Measurements from ENCODE around the gene PAWR.
"Not testable (repeated sequence)": the region's sequence is repeated elsewhere in the genome, so short reads cannot be mapped to it uniquely, and the experiment has no call there.

Gene PAWR

DNA sequence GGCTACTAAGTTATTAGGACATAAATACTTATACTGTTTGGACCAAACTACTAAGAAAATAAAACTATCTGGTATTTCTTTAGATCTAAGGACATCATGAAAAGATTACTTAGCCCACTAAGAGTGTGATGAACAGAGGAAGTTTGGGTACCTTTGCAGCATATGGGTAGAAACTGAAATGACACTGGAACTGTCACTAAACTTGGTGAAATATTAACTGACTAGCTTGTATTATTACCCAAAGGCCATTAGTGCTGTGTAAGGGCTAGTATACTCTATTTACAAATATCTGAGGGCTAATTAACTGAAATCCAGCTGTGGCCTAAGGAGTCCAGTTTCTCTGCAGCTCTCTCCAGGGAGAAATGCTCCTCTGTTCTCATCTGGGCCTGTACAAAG, 45.5 kb downstream of the PAWR start:
- DNase-seq = no peak

DNA sequence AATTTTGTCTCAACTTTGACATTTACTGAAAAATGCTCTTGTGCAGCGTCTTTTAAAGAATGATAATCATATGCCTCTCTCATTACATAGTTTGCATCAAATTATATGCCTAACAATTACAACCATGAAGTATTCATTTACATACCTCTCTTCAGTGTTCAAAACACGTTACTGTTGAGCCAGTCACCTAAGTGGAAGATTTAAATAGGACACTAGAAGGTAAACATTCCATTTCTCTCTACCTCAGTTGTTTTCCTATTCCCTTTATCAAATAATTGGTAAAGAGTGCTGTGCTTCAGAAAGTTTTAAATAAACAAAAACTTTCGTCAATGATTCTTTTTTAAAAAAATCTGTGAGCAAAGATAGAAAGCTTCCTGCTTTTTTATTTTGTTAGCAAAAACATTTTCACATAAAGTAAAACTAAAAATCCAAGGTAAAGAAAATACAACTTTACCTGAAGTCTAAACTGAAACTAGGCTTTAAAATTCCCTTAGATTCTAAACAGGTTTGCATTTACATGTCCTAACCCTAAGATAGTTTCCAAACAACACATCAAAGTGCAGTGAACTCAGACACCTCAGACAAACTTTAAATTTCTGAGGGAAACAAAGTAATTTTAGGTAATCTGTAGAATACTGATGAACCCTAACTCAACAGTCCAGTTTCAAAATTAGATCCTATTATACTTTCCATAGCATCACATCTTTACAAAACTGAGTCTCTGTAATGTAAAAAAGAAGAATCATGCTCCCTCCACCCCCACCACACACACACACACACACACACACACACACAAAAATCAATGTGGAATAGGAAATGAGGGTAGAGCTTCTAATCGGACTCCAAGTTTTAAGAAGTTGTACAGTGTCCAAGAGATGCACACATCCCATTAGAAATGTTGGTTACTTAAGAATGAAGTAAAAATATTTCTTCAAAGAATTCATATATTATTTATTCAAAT, 46.2 kb downstream of the PAWR start:
- DNase-seq = no peak

DNA sequence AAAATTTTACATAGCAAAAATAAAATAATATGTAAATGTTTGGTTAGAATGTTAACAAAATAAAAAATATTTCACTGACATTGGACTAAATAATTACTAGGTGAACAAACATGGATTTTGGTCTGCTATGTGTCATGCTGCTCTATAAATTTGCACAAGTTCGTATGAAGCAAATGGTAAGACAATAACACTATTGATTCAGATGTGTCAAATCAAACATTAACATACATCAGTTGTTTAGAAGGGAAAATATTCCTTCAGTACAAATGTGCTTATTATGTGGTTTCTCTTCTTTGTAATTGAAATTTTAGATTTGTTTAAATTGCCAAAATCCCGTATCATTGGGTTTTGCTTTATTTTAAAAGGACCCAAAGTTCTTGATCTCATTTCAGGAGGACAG, 46.9 kb downstream of the PAWR start:
- DNase-seq = no peak

DNA sequence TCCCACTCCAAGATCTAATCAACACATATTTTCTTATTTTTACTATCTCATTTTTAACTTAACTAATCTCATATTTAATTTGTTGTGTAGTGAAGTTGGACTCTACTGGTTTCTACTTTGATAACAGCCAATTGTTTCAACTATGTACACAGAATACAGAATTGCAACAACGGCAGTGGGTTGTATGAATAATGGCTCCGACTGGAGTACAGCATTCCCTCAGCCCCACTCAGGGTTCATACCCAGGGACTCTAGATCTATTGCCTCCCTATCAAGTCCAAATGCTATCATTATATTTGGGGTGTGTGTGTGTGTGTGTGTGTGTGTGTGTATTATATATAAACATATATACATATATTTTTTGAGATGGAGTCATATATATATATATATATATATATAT, 52.3 kb downstream of the PAWR start:
- DNase-seq = no peak

DNA sequence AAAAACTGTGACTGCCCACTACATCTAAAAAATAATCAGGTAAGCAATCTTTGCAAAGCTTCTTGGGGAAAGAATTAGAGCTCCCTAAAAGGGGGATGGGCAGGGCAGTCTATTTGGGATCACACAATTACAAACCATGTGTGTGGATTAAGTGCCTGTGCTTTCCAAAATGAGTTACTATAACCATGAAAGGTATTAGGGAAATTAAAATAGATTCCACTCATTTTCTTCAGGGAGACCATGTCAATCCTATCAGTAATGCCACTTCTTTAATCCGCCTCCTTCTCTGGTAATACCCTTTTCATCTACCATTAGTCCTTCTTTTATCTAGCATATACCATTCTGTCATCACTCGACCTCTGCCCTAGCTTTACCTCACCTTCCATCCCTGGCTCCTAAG, 53.7 kb downstream of the PAWR start:
- DNase-seq = no peak

DNA sequence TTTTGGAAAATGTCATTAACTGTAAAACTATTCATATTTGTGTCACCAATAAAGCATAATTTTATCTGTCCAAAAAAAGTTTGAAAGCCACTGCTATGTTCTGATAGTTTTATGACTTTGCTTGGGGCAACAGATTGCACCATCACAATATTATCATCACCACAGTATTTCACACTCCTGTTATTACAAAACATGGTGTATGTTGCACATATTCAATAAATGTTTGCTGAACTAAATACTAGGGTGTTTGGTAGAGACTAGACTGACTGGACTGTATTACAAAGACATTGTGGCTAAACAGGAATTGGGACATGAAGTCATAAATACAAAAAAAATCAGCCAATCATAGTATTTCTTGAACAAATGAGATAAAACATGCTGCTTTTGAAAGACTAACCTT, 55.1 kb downstream of the PAWR start:
- DNase-seq = no peak

DNA sequence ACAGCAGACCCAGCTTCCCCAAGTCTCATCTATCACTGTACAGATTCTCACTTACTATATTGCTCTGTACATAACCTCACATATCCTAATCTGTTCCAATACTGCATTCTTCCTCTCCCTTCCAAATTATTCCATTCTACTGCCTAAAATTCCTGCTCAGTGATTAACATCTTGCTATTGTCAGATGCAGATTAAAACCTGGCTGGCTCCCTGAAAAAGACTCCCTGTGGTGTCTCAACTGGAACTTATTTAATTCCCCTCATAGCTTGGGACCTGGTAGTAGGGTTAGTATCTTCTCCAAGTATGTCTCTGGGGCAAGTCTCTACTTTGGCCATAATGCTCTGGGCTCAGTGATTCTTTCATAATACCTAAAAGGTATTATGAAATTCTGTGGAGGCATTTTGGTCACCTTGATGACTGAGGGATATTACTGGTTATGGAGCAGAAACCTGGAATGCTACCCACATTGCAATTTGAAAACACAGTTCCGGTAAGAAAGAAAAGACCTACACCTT, 55.8 kb downstream of the PAWR start:
- DNase-seq = no peak

DNA sequence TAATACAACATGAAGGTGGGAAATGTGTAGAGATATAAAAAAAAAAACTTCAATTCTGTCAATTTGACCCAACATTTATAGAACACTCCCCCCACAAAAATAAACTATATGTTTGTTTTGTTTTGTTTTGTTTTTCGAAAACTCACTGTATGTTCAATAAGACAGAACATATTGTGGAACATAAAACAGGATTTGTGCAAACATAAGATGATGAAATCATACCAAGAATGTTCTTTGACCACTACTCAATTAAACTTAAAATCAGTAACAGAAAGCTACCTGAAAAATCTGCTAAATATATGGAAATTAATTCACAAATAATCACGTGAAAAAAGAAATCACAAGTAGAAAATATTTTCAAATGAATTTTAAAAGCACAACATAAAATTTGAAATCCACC, 61.2 kb downstream of the PAWR start:
- DNase-seq = no peak

DNA sequence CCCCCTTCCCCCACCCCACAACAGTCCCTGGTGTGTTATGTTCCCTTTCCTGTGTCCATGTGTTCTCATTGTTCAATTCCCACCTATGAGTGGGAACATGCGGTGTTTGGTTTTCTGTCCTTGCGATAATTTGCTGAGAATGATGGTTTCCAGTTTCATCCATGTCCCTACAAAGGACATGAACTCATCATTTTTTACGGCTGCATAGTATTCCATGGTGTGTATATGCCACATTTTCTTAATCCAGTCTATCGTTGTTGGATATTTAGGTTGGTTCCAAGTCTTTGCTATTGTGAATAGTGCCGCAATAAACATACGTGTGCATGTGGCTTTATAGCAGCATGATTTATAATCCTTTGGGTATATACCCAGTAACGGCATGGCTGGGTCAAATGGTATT, 64.0 kb downstream of the PAWR start:
- not testable (repeated sequence) for DNase-seq

DNA sequence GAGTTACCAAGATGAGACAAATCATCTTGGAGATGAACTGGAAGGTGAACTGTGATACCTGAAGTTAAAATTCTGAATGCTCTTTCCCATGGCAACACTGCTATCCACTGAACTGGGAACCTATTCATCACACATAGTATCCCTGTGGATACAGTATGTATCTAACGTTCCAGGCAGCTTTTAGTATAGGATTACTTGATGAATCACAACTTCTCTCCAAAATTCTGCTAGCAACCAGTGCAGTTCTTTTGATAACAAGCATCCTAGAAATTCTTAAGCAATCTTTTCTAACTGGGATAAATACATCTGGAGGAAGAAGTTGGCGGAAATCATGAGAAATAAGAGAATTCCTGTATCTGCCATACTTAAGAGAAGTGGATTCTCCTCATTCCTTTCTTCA, 66.4 kb downstream of the PAWR start:
- DNase-seq = no peak

DNA sequence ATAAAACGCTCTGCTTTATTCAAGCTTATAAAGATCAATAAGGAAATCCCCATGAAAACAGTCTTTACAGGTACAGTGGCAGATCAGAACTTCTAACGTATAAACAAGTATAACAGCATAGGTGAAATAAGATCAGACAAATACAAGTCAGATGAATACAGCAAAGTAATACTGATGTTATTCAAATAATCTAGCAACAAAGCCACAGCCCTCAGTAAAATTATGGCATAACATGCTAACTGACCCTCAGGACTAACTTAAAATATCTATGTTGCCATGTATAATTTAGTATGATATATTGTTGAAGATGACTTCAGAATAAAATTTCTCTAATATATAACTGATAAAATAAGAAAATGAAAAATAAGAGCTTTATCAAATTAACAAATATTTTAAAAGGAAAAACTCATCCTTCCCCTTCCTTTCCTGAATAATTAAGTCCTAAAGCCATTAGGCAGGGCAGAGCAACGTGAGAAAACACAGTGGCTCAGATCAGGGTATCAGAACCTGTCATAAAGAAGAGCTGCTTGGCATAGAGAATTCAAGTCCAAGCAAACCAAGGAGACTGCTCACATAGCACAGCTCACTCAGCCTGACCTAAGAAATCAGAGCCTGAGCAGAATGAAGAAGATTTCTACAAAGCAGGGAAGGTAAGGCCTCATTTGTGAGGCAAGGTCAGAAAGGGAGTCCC, 70.7 kb downstream of the PAWR start:
- no peak for DNase-seq

DNA sequence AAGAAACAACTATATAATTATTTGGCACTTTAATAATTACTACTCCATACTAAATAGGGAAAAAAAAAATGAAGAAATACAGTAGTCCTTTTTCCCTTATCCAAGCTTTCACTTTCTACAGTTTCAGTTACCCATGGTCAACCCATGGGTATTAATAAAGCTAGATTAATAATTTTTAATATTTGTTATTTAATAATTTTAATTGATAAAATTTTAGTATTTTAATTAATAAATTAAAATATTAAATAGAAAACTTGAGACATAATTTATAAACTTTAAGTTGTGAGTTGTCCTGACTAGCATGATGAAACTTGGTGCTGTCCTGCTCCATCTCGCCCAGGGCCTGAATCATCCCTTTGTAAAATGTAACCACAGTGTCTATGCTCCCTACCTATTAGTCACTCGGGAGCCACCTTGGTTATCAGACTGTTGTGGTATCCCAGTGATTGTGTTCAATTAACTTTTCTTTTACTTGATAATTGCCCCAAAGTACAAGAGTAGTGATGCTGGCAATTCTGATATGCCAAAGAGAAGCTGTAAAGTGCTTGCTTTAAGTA, 71.8 kb downstream of the PAWR start:
- DNase-seq = no peak

DNA sequence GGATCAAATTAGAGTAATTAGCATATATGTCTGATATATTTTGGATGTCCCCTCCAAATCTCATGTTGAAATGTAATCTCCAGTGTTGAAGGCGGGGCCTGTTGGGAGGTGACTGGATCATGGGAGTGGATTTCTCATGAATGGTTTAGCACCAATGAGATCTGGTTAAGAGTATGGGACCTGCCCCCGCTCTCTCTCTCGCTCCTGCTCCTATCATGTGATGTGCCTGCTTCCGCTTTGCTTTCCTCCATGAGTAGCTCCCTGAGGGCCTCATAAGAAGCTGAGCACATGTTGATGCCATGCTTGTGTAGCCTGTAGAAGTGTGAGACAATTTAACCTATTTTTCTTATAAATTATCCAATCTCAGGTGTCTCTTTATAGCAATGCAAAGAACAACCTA, 73.1 kb downstream of the PAWR start:
- DNase-seq = no peak

DNA sequence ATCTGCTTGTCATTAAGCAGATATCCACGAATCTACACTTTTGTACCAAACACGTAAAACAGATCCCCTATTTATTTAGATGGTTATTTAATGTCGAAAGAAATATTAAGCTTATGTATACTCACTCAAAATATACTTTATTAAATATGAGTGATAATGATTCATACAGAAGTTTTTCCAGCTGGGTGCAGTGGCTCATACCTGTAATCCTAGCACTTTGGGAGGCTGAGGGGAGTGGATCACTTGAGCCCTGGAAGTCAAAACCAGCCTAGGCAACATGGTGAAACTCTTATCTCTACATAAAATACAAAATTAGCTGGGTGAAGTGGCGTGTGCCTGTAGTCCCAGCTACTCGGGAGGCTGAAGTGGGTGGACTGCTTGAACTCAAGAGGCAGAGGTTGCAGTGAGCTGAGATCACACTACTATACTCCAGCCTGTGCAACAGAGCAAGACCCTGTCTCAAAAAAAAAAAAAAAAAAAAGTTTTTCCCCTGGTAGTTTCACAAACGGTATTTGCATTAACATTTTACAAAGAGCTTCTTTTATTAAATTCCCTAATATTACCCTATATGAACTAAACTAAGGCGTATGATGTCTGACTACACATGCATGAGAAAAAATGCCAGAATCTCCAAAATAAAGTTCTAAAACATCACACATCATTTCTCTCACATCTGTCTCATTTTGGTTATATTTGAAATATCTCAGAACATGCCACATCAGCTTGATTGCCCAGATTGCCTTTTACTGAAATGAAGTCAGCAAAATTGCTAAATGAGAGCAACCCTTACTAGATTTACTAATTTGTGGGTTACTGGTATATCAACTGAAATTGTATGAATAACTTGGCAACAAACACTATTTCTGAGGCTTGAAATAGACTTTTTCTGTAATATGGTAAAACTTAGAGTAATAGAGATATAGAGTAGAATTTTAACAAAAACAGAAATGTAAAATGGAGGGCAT, 74.9 kb downstream of the PAWR start:
- DNase-seq = peak; percentile 21

DNA sequence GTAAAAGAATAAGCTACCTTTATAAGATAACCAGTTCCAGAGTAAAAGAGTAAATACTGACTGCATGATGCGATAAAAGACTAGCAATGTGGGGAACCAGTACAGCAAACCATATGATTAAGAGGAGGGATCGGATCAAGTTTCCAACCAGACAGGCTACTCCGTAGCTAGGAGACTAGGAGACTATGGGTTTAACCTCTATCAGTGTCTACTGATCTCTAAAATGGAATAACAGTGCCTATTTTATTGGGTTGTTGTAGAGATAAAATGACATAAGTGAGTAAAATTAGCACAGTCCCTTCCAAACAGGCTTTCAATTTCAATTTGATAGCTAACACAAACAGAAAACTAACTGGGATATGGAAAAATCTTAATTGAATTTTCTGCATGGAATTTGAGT, 76.0 kb downstream of the PAWR start:
- DNase-seq = no peak

DNA sequence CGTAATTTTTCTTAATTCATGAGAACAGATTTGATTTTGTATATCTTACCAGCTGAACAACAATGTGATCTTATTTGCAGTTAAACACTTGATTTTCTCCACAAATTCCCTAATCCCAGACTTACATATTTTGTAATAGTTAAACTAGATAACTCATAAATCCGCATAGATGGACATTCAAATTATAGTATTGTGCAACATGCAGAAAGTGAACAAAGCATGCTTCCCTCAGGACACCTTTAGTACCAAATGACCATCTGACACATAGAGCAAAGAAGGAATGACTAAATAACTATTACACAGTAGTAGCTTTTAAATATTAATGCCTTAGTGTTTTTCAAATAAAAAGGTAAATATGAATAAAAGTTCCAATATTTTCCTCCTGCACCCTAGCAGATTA, 88.9 kb downstream of the PAWR start:
- no peak for DNase-seq

DNA sequence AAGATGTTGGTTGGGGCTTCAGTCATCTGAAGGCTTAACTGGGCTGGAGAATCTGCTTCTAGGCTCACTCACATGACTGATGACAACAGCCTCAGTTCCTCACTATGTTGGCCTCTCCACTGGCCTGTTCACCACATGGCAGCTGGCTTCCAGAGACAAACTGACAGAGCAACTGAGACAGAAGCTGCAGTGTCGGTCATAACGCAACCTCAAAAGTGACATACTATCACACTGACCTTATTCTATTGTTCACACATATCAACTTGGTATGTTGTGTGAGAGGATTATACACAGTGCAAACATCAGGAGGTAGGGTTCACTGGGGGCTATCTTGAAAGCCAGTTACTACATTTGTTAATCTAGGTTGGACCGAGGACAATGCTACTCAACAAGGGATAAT, 92.9 kb downstream of the PAWR start:
- DNase-seq = no peak

DNA sequence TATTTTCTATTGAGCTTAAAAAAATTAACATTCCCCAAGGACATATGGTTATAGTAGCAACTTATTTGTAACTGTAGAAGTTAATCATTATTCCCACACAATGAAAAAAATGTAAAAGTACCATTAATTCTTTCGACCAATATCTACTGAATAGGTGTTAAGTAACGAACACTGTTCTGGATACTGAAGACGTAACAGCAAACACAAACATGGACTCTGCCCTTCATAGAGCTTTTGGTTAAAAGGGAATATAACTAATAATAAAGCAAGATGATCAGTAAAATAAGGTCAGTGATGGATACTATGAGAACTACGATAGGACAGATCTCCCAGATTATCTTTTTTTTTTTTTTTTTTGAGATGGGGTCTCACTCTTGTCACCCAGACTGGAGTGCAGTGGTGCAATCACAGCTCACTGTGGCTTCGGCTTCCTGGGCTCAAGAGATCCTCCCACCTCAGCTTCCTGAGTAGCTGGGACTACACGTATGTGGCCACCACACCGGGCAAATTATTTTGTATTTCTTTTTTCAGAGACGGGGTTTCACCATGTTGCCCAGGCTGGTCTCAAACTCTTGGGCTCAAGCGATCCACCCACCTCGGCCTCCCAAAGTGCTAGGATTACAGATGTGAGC, 93.9 kb downstream of the PAWR start:
- DNase-seq = no peak

DNA sequence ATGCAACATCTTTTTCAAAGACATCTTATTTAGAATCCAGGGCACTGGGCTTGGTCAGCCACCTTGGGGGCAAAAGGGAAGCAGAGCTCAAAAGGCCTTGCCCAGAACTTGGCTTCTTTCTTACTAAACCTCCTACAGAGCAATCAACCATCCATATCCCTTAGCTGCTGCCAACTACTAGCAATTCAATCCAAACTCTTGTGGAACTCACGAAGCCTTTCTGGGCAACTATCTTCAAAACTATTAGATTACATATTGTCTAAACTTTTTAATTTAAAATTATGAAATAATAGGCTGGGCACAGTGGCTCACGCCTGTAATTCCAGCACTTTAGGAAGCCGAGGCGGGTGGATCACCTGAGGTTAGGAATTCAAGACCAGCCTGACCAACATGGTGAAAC, 95.5 kb downstream of the PAWR start:
- no peak for DNase-seq

DNA sequence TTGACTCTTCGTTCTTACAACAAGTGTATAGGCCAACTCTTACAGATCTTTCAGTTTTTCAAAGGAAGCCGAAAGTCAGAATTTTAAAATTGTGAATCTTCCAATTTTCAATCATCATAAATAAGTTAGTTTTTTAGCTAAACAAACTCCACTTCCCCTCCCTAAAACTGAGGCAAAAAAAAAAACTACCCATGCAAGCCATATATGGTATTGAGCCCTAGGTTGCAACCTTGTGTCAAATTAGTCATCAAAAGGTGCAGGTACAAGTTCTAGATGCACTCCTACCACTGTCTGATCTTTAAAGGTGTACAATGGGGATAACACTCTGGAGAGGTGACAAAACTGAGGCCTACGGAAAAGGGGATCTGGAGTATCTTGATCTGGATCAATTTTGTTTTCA, 97.9 kb downstream of the PAWR start:
- no peak for DNase-seq

DNA sequence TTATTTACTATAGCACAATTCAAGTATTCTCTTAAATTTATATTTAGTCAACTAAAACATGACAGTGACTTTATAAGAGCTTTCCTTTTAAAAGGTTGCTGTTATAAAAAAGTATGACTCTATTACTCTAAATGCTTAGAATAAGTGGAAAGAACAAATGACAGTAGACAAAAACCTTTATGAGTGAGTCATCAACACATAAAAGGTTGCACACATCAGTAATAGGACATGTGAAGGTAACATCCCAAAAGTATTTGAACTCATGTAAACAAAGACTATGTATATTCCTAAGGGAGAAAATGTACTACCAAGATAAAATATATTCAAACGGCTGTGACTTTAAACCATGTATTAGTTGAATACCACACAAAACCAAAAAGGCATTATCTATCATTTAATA, 98.8 kb downstream of the PAWR start:
- no peak for DNase-seq

DNA sequence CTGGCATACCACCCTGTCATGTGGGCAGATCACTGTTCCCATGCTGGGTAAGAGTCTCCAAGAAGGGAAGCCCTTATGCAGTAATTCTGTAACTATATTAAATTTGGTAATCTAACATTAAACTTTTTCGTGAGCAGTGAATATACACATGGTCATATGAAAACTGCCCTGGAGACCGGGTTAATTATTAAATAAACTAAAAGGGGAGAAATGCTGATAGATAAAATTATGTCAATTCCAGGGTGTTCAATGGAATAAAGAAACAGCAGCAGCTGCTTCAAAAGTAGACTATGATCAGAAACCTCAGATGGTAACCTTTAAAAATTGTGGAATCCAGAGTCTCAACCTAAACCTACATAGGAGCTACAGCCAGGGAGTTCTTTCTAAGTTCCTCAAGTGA, 100.0 kb downstream of the PAWR start:
- DNase-seq = no peak
